ENCODE results near the gene OR2F2. TPM values are rescaled to one million over a fixed set of nuclear protein-coding genes. Genes with fewer than 3 reads are reported as not detected.

Gene OR2F2
- total RNA-seq, 1 donor from 2014 or later, result not detected

DNA sequence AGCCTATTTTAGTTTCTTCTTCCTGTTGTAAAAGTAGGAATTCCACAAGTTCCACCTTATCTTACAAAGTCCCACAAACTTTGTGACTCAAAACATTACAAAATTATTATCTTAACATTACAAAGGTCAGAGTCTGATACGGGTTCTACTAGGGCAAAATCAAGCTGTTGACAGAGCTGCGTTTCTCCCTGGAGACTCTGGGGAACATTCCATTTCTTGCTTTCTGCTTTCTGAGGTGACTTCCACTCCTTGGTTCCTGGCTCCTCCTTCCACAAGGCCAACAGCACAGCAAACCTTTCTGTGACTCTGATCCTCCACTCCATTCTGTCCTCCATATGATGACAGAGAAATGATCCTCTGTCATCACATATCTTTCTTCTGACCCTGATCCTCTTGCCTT, 30.2 kb downstream of the OR2F2 start:
- Mint-ChIP-seq H3K27me3 (ENCODE audit: unreplicated experiment) (peaks cover 18% of the 10 kb centered on the region), H3K4me3 (ENCODE audit: unreplicated experiment) (no peak overlapping the region), H3K27ac (ENCODE audit: unreplicated experiment) (no peak overlapping the region), H3K9me3 (ENCODE audit: unreplicated experiment) (no peaks in the 10 kb centered on the region), H3K4me1 (ENCODE audit: unreplicated experiment) (no peaks in the 10 kb centered on the region), H3K36me3 (ENCODE audit: unreplicated experiment) (no peaks in the 10 kb centered on the region)
- DNase-seq (ENCODE audit: extremely low spot score, unreplicated experiment), result no peak
- TF ChIP-seq, protein P1, sequence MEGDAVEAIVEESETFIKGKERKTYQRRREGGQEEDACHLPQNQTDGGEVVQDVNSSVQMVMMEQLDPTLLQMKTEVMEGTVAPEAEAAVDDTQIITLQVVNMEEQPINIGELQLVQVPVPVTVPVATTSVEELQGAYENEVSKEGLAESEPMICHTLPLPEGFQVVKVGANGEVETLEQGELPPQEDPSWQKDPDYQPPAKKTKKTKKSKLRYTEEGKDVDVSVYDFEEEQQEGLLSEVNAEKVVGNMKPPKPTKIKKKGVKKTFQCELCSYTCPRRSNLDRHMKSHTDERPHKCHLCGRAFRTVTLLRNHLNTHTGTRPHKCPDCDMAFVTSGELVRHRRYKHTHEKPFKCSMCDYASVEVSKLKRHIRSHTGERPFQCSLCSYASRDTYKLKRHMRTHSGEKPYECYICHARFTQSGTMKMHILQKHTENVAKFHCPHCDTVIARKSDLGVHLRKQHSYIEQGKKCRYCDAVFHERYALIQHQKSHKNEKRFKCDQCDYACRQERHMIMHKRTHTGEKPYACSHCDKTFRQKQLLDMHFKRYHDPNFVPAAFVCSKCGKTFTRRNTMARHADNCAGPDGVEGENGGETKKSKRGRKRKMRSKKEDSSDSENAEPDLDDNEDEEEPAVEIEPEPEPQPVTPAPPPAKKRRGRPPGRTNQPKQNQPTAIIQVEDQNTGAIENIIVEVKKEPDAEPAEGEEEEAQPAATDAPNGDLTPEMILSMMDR (IDR thresholded peaks at IDR 0.05), result no peak

DNA sequence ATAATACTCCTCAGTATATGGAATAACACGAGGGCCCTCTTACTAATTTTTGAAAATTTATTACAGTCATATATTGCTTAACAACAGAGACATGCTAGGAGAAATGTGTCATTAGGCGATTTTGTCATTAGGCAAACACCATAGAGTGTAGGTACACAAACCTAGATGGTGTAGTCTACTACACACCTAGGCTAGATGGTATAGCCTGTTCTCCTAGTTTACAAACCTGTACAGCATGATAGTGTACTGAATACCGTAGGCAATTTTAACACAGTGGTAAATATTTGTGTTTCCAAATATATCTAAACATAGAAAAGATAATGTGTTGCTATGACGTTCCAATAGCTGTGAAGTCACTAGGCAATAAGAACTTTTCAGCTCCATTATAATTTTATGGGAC, 32.4 kb downstream of the OR2F2 start:
- no peak for DNase-seq (ENCODE audit: extremely low spot score, unreplicated experiment)
- no peak overlapping the region for H3K4me3 Mint-ChIP-seq (ENCODE audit: unreplicated experiment)
- H3K4me1 Mint-ChIP-seq (ENCODE audit: unreplicated experiment), result no peaks in the 10 kb centered on the region
- H3K27ac Mint-ChIP-seq (ENCODE audit: unreplicated experiment), result no peak overlapping the region
- H3K36me3 Mint-ChIP-seq (ENCODE audit: unreplicated experiment), result no peaks in the 10 kb centered on the region
- H3K27me3 Mint-ChIP-seq (ENCODE audit: unreplicated experiment), result peaks cover 12% of the 10 kb centered on the region
- TF ChIP-seq, protein P1 (IDR thresholded peaks at IDR 0.05), result no peak
- peaks cover 5% of the 10 kb centered on the region for H3K9me3 Mint-ChIP-seq (ENCODE audit: unreplicated experiment)

DNA sequence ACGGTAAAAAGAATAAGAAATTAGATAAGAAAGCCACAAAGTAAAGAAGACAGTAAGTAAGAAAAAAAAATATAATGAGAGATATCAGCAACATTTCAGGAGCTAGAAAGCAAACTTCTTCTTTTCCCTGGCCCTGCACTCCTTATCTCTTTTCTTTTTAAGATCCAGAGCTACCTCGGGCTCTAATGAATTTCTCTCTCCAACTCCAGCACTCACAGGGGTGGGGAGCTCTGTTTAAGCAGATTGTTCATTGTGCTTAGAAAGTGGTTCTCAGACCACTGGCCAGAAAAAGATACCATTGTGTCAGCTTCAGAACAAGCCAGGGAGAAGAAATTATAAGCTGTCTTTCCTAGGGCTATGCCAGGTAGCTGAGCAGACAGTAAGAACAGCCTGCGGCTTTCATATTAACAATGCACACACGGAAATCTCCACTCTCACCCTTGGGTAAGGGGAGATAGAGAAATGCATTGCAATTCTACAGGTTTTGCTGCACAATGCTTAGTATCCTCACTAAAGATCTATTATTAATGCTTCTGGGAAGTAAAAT, 38.9 kb downstream of the OR2F2 start:
- Mint-ChIP-seq H3K27ac (ENCODE audit: unreplicated experiment) (no peak overlapping the region), H3K9me3 (ENCODE audit: unreplicated experiment) (peaks cover 5% of the 10 kb centered on the region), H3K36me3 (ENCODE audit: unreplicated experiment) (no peaks in the 10 kb centered on the region), H3K4me3 (ENCODE audit: unreplicated experiment) (no peak overlapping the region), H3K27me3 (ENCODE audit: unreplicated experiment) (no peaks in the 10 kb centered on the region), H3K4me1 (ENCODE audit: unreplicated experiment) (peaks cover 7% of the 10 kb centered on the region)
- TF ChIP-seq, protein P1 (IDR thresholded peaks at IDR 0.05), result no peak
- no peak for DNase-seq (ENCODE audit: extremely low spot score, unreplicated experiment)

DNA sequence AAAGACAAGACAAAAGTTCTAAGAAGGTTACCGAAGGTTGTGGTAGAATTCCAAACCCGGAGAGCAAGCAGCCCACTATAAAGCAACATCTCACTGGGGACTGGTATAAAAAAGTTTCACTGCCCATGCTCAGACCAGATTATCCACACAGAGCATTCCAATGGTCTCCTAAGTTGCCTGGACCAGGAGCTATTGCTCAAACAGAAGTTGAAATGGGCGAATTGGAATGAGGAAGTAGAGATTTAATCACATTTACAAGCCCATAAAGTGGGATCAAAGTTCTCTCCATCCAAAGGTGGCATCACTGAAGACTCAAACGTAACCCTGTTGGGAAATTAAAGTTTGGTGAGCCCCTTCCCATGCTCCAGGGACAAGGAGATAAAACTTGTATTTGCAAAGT, 39.4 kb downstream of the OR2F2 start:
- no peak for DNase-seq (ENCODE audit: extremely low spot score, unreplicated experiment)
- H3K27me3 Mint-ChIP-seq (ENCODE audit: unreplicated experiment), result no peaks in the 10 kb centered on the region

DNA sequence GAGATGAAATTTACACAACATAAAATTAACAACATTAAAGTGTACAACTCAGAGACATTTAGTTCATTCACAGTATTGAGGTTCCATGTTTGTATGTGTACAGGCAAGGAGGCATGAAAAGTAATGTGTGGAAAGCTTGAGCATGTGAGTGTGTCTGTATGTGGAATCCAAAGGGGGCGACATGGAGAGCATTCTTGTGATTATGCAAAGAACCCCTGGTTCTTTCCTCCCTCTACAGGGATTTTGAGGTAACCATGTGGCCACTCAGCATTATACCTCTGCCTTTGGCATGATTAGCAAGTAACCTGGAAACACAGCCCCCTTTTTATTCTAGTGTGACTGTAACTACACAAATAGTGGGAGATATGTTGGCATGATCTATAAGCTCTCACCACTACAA, 40.6 kb downstream of the OR2F2 start:
- H3K36me3 Mint-ChIP-seq (ENCODE audit: unreplicated experiment), result no peaks in the 10 kb centered on the region
- no peak overlapping the region for H3K4me3 Mint-ChIP-seq (ENCODE audit: unreplicated experiment)
- DNase-seq (ENCODE audit: extremely low spot score, unreplicated experiment), result no peak
- TF ChIP-seq, protein P1 (IDR thresholded peaks at IDR 0.05), result no peak
- H3K27me3 Mint-ChIP-seq (ENCODE audit: unreplicated experiment), result no peaks in the 10 kb centered on the region
- peaks cover 5% of the 10 kb centered on the region for H3K9me3 Mint-ChIP-seq (ENCODE audit: unreplicated experiment)
- no peak overlapping the region for H3K27ac Mint-ChIP-seq (ENCODE audit: unreplicated experiment)
- H3K4me1 Mint-ChIP-seq (ENCODE audit: unreplicated experiment), result peaks cover 22% of the 10 kb centered on the region

More for the DNA sequence above, 39.4 kb downstream of the OR2F2 start:
- H3K4me3 Mint-ChIP-seq (ENCODE audit: unreplicated experiment), result no peak overlapping the region
- peaks cover 13% of the 10 kb centered on the region for H3K4me1 Mint-ChIP-seq (ENCODE audit: unreplicated experiment)
- H3K9me3 Mint-ChIP-seq (ENCODE audit: unreplicated experiment), result peaks cover 5% of the 10 kb centered on the region
- TF ChIP-seq, protein P1 (IDR thresholded peaks at IDR 0.05), result no peak
- no peaks in the 10 kb centered on the region for H3K36me3 Mint-ChIP-seq (ENCODE audit: unreplicated experiment)
- no peak overlapping the region for H3K27ac Mint-ChIP-seq (ENCODE audit: unreplicated experiment)
